ENCODE data around the gene RNASE11. TPM values are rescaled to one million over a fixed set of nuclear protein-coding genes. Genes with fewer than 3 reads are reported as not detected.

RNASE11 gene
- total and polyA plus RNA-seq, 9 of the 15 experiments (the other 6 are each of a cell fraction or from before 2014, with no cell fraction given), result 0.16 to 0.29 (median 0.22) TPM; not detected in 6

GRCh38 chr14:20613094-20614037 is 25.6 kb upstream of the RNASE11 start (continued):
- TF ChIP-seq PHB (CRISPR knock-in tag; IDR thresholded peaks at IDR 0.05), result no peak
- TF ChIP-seq ZBTB5 (IDR thresholded peaks at IDR 0.05), result peak; percentile 31; the same call in 1 of the 2 replicates
- TF ChIP-seq MGA (IDR thresholded peaks at IDR 0.05), result peak; percentile 54
- no peak for TF ChIP-seq CAMTA2 (CRISPR knock-in tag; conservative IDR thresholded peaks at IDR 0.05)
- TF ChIP-seq TEAD4 (IDR thresholded peaks at IDR 0.05; ENCODE audit: low read length), result peak; percentile 93
- TF ChIP-seq TEAD4 (CRISPR knock-in tag; IDR thresholded peaks at IDR 0.05; ENCODE audit: borderline replicate concordance), result peak; percentile 97
- peak; percentile 94 for TF ChIP-seq ZNF764 (CRISPR knock-in tag; IDR thresholded peaks at IDR 0.05; ENCODE audit: low read depth)
- no peak for TF ChIP-seq NR2C2 (CRISPR knock-in tag; IDR thresholded peaks at IDR 0.05)
- TF ChIP-seq NR2C2 (tag; IDR thresholded peaks at IDR 0.05), result peak; percentile 70
- peak; percentile 51; the same call in 1 of the 2 replicates for TF ChIP-seq ZBTB33 (CRISPR knock-in tag; IDR thresholded peaks at IDR 0.05)
- TF ChIP-seq HDAC2 (IDR thresholded peaks at IDR 0.05), result 0 out of 2 replicates have a peak, but pooled peaks have one; percentile 59

Data from K562 (cell line).